OCI-M2 (cell line): ENCODE measurements around the gene CLMP.
A peak's percentile ranks its signal among the peaks of the same experiment; 100 is the strongest.
"Not testable (repeated sequence)": the region's sequence is repeated elsewhere in the genome, so short reads cannot be mapped to it uniquely, and the experiment has no call there.

ENCODE experiments used
- DNase-seq: peaks from one replicate; lab custom pipeline; 2025; ENCODE audit not compliant: unreplicated experiment; lab: John Stamatoyannopoulos, UW

Gene CLMP

GRCh38 chr11:123087657-123088056 lies 107.4 kb downstream of the CLMP start:
- DNase-seq: not testable (repeated sequence)

- no peak for DNase-seq
These were observed 108.7 kb downstream of the CLMP start for GRCh38 chr11:123086305-123086704.

- DNase-seq: no peak
These were observed 109.6 kb downstream of the CLMP start for GRCh38 chr11:123085497-123085896.

- DNase-seq: no peak
These were observed 110.6 kb downstream of the CLMP start for GRCh38 chr11:123084454-123084853.

GRCh38 chr11:123083623-123084029 lies 111.4 kb downstream of the CLMP start:
- no peak for DNase-seq

- DNase-seq: no peak
These were observed 112.1 kb downstream of the CLMP start for GRCh38 chr11:123082977-123083376.

- no peak for DNase-seq
These were observed 115.0 kb downstream of the CLMP start for GRCh38 chr11:123080015-123080414.

GRCh38 chr11:123076484-123076883 lies 118.6 kb downstream of the CLMP start:
- no peak for DNase-seq

GRCh38 chr11:123073343-123074057 lies 121.5 kb downstream of the CLMP start:
- DNase-seq: no peak

GRCh38 chr11:123072762-123073161 lies 122.3 kb downstream of the CLMP start:
- DNase-seq: no peak

- no peak for DNase-seq
These were observed 122.7 kb downstream of the CLMP start for GRCh38 chr11:123072332-123072761.

GRCh38 chr11:123069908-123070821 lies 124.9 kb downstream of the CLMP start:
- no peak for DNase-seq

- DNase-seq: no peak
These were observed 129.4 kb downstream of the CLMP start for GRCh38 chr11:123065621-123066020.

GRCh38 chr11:123063826-123064657 lies 131.0 kb downstream of the CLMP start:
- DNase-seq: no peak

- no peak for DNase-seq
These were observed 131.9 kb downstream of the CLMP start for GRCh38 chr11:123062892-123063825.

GRCh38 chr11:123062158-123062891 lies 132.7 kb downstream of the CLMP start:
- peak; percentile 77 for DNase-seq

- no peak for DNase-seq
These were observed 133.5 kb downstream of the CLMP start, which contains the start of gene HSPA8 for GRCh38 chr11:123061403-123062157. Gene HSPA8, minus strand, starts transcription at chr11:123062136. Its CDS starts 812 bp downstream, at chr11:123061324.

GRCh38 chr11:123060277-123061000 lies 134.6 kb downstream of the CLMP start:
- DNase-seq: no peak
